ENCODE data around the gene INHA.

DNA sequence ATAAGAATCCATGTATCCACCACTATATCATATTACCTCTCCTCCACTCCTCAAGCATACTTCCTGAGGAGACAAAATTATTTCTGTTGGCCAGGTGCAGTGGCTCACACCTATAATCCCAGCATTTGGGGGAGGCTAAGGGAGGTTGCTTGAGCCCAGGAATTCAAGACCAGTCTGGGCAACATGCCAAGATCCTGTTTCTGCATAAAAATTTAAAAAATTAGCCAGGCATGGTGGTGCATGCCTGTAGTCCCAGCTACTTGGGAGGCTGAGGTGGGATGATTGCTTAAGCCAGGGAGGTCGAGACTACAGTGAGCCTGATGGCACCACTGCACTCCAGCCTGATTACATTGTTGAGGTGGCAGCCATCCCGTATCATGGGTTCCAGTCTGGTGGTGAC is 9.2 kb downstream of the INHA start:
- TF ChIP-seq, protein P1, sequence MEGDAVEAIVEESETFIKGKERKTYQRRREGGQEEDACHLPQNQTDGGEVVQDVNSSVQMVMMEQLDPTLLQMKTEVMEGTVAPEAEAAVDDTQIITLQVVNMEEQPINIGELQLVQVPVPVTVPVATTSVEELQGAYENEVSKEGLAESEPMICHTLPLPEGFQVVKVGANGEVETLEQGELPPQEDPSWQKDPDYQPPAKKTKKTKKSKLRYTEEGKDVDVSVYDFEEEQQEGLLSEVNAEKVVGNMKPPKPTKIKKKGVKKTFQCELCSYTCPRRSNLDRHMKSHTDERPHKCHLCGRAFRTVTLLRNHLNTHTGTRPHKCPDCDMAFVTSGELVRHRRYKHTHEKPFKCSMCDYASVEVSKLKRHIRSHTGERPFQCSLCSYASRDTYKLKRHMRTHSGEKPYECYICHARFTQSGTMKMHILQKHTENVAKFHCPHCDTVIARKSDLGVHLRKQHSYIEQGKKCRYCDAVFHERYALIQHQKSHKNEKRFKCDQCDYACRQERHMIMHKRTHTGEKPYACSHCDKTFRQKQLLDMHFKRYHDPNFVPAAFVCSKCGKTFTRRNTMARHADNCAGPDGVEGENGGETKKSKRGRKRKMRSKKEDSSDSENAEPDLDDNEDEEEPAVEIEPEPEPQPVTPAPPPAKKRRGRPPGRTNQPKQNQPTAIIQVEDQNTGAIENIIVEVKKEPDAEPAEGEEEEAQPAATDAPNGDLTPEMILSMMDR (IDR thresholded peaks at IDR 0.05), result no peak
- TF ChIP-seq POLR2A (IDR thresholded peaks at IDR 0.05), result no peak
- TF ChIP-seq POLR2AphosphoS5 (IDR thresholded peaks at IDR 0.05), result no peak
- no peak for TF ChIP-seq EP300 (IDR thresholded peaks at IDR 0.05)
